Left renal pelvis (tissue), 4 donors: ENCODE measurements around the gene HOOK1. TPM values are rescaled to one million over a fixed set of nuclear protein-coding genes. Genes with fewer than 3 reads are reported as not detected.

ENCODE experiments used
- polyA plus RNA-seq, 4 donors: library from polyadenylated mRNA; unstranded; fragments of 120-200 nt; gene quantifications; one replicate each; pipeline ENCODE4 v1.2.1, GENCODE V29; 2013; ENCODE audit not compliant: insufficient read length in 4 of 4

HOOK1 gene
- polyA plus RNA-seq, 4 donors, result 3.5 to 84.7 (median 71.7) TPM

Other genes with a start within 250 kb of the HOOK1 start
- 1 to 10 TPM in 3 of 4 donors, under 1 TPM in 1; 0.63 to 1.8 (median 1.4) TPM for gene CYP2J2, start 111.8 kb downstream of the HOOK1 start, polyA plus RNA-seq